Measurements from ENCODE around the gene PTOV1.
A peak's percentile ranks its signal among the peaks of the same experiment; 100 is the strongest.

The PTOV1 gene

DNA sequence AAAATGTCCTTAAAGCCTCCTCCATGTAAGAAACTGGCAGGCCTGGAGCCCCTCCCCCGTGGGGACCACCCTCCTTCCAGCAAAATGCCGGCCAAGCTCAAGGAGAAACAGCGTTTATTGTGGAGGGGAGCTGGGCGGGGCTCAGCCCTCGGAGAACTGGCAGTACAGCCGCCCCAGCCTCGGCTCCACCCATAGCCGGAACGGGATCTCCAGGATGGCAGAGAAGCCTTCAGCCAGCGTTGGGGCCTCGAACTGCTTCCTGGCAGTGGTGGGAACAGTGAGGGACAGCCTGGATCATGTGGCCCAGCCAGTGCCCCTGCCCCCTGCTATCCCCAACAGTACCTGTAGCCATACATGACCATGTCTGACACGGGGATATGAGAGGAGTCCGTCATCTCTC is 10.1 kb downstream of the PTOV1 start:
- no peak for DNase-seq

DNA sequence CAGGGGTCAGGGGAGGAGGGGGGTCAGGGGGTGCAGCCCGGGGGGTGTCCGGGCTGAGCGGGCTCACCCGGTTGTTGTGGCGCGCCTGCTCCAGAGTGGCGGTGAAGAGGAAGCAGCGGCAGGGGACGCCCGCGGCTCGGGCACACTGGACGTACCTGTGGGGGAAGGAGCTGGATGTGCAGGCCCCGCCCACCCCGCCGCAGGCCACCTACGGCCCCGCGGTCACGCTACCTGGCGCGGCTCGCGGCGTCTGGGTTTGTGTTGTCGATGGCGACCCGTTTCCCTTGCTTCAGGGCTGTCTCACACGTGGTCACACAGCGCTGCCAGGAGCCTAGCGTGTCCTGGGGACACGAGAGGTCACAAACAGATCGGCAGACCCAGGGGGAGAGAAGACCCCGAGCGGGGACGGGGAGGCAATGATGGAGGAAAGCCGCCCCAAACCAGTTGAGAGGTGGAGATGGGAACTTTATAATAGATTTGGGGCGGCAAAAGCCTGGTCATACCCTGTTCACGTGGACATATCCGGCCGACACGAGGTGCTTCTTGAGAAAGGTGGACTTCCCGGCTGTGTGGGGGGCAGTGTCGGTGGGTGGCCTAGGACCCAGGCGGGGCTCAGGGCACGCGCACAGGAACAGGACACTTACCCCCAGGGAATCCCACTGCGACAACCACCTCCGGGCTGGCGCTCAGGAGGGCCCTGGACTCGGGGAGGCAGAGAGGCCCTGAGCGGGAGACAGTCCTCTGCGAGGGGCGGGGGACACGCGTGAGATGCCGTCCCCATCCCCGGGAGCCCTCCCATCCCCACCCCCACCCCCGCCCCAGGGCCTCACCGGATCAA is 10.8 kb downstream of the PTOV1 start:
- no peak for DNase-seq

DNA sequence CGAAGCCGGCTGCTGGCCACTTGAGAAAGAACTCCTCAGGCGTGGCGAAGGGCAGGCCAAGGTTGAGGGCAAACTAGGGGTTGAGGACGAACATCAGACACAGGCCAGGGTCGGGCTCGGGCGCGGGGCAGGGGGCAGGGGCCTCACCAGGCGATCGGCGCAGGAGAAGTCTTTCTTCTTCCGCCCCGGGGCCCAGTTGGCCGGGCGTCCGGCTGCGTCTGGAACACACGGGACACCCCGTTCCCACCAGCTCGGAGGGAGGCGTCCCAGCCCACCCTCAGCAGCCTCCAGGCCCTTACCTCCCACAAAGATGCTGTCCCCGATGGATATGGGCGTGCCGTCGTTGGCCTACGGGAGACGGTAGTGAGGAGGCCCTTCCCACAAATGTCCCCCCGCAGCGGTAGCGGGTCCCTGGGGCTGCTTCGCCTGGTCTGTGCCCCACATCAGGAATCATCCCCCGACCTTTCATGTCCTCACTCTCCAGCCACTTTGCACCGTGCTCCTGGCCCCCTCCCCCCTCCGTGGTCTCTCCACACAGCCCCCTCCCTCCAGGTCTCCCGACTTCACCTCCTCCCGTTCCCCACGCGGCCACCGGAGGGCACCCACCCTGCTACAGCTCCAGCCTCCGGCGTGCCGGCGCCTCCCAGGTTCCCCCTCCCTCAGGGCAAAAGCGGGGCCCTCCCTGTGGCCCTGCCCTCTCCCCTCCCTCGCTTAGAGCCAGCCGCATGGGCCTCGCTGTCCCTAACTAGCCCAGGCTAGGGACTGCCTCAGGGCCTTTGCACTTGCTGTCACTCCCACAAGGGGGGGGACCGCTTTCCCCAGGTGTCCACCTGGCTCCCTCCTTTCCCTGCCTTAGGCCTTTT is 11.7 kb downstream of the PTOV1 start:
- no peak for DNase-seq

DNA sequence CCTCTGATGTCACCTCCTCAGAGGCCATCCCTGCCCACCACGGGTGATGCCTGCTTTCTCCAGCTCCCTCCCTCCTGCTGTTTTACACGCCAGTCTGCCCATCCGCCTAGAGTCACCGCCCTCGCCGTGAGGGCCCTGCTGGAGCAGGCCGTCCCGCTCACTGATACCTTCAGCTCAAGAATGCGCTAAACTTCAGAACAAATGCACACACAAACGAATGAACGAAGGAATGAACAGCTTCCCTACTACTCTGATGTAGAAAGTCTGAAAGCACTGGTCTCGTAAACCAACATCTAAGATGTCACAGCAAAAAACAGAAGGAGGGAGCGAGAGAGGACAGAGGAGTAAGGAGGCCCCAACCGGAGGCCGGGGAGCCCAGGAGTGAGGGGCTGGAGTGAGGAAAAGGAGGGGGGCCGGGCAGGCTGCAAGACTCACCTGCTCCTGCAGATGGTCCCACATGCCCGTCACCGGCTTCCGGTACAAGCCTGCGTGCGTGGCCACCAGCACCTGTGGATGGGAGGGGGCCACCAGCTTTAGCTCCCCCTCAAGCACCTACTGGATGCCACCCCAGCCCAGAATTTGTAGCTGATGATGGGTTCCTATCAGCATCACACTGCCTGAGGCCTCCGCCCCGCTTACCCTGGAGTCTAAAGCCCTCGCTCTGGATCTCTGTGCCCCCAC is 12.4 kb downstream of the PTOV1 start:
- DNase-seq = no peak

DNA sequence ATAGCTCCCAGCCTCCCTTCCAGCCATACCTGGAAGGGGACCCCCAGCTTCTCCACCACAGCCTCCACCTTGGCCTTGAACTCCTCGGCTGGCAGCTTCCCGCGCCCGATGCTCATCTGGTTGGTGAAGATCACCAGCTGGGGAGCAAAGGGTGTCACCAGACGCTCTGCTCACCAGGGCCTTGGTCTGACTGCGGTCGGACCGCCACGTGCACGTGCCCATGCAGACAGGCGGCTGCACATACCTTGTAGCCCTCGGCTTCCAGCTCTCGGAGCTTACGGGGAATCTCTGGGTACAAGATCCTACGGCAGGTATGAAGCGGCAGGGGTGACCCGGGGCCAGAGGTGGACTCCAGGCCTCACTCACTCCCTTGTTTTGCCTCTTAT is 13.0 kb downstream of the PTOV1 start:
- no peak for DNase-seq

DNA sequence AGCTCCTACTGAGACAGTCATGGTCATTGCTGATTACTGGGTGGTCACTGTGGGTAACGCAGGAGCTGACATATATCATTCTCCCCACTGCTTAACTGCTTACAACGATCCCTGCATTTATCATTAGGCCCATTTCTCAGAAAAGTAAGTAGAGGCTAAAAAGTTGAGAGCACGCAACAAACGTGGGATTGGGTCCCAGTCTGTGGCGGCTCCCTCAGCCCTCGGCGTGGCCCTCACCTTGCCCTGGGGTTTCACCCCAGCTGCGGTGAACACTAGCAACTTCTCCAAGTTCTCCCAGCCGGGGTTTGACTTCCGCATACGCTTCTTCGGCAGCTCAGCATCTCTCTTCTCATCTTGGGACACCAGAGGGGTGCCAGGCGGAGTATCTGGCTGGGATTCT is 13.9 kb downstream of the PTOV1 start:
- no peak for DNase-seq

DNA sequence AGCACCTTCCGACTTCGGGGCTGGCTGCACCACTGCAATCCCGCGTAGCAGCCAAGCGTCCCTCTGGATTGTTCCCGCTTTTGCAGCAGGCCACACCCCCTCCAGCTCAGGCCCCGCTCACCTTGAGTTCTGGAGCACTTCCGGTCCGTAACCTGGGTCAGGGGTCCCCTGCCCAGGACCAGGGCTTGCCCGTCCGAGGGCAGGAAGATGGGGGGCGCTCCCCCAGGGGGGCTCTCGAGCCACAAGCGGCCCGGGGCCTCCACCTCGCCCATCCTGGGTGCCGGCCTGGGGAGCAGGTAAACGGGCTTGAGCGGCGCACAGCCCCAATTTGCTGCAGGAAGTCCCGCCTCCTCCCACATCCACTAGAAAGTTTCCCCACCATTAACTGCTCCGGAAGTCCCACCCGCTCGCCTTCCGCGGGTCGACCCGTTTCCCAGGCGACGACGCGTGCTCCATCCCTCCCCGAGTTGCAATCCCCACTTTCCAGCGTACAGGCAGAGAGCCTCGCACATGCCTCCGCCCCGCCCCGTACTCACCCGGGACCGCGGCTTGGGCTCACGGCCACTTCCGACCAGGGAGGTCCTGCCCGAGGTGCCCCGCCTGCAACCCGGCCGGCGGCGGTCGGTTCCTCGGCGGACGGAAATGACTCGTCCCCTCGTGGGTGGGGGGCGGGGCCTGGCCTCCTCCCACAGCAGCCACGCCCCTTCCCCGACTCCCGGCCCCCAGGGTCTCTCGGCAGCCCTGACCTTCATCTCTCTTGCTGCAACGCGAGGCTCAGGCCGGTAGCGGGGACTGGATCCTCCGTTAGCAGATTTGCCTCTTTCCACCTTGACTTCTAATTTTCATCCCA is 16.2 kb downstream of the PTOV1 start, which contains the start of gene PNKP:
Gene PNKP (minus strand): TSS at position 644 of the 850 bp plus-strand sequence. CDS start 372 bp downstream, at position 272.
- peak; percentile 93 for DNase-seq

DNA sequence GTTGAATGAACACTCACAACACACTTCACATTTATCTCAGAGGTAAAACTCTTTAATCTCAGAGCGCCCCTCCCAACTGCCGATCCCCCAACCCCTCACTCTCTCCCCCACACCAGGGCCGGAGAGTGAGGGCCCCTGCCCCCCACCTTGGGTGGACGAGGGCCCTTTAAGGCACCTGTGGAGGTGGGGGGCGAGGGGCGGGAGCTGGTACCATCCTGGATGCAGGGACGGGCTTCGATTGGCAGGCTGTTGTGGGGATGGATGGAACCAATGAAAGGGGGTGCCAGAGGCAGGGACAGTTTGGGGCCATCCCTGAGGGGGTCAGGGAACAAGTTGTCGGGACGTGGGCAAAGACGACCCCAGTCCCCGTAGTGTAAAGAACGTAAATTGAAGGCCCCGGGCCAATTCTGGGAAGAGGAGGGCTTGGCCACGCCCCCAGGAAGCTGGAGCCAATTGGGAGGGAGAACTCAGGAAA is 18.1 kb downstream of the PTOV1 start:
- DNase-seq = no peak

DNA sequence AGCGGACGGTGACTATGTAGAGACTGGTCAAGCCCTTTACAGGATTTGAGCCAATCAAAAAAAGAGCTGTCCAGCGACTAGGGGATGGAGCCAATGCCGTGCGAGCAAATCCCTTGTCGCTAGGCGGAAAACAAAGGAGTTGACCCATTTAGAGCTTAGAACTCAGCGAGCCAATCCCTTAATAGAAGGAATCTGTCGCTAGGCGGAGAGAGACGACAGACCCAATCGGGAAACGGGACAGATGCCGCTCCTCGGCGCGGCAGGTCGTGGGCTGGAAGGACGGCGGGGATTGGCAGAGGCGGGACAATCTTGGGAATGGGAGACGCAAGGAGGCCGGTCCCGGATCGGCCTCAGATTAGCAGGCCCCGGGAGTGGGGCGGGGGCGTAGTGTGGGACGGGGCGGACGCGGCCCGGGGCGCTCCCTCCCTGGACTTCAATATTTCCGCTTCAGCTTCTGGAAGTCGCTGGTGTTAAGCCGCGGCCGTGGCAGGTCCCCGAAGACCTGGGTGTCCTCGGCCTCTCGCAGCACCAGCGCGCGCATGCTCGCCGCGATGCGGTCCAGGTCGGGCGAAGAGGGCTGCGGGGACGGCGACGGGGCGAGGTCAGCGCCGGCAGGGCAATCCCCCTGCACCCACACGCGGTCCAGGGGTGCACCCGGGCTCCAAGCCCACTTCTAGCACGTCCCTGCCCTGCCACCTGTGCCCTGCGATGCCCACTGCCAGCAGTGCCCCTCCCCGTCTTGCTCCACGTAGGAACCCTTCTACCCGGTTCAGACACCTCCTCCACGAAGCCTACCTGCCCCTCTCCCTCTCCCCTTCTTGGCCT is 18.7 kb downstream of the PTOV1 start:
- DNase-seq = peak; percentile 99

DNA sequence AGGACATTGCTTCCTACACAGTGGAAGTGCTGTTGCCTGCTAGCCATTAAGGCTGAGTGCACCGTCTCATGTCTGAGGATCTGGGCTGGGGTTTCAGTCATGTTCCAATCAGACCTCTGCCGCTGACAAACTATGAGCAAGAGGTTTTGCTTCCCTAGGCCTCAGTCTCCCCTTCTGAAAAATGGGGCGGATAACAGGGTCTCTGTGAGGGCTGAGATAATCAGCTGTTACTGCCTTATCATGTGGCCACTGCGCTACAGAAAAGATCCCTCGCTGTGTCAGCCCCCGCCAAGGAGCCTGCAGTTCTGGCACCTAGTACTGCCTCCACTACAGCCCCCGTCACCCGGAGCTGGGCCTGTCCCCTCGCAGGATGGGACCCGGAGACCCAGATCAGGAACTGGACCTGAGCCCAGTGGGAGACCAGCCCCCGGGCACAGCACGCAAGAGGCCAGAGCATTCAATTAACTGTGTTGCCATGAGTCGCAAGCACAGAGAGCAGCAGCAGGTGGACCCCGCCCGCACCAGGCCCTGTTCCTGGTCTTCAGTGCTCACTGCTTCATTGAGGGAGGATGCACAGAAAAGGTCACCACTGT is 19.4 kb downstream of the PTOV1 start:
- no peak for DNase-seq

DNA sequence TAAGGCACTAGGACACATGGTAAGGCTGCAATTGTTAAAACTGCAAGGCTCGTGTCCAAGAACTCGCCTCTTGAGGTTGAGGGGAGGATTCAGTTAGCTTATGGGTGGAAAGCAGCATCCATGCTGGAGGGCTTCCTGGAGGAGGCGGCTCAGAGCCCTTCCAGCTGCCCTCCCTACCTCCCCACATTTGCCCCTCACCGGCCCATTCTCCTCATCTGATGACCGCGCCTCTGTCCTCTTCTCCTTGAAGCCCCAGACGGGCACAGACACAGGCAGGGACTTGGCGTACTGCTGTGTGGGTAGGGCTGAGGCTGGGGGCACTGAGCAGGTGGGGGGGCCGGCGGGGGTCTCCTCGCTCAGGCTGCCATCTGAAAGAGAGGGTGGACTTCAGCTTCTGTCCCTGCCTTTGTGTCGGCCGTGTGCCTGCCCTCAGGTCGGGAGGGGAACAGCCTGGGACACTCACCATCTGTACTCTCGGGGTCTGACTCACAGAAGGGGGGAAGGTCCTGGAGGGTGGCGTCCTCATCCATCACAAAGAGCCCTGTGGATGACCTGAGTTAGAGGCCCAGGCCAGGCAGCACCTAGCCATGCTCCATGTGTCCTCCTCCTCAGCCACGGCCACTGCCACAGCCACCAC is 20.5 kb downstream of the PTOV1 start:
- DNase-seq = no peak

DNA sequence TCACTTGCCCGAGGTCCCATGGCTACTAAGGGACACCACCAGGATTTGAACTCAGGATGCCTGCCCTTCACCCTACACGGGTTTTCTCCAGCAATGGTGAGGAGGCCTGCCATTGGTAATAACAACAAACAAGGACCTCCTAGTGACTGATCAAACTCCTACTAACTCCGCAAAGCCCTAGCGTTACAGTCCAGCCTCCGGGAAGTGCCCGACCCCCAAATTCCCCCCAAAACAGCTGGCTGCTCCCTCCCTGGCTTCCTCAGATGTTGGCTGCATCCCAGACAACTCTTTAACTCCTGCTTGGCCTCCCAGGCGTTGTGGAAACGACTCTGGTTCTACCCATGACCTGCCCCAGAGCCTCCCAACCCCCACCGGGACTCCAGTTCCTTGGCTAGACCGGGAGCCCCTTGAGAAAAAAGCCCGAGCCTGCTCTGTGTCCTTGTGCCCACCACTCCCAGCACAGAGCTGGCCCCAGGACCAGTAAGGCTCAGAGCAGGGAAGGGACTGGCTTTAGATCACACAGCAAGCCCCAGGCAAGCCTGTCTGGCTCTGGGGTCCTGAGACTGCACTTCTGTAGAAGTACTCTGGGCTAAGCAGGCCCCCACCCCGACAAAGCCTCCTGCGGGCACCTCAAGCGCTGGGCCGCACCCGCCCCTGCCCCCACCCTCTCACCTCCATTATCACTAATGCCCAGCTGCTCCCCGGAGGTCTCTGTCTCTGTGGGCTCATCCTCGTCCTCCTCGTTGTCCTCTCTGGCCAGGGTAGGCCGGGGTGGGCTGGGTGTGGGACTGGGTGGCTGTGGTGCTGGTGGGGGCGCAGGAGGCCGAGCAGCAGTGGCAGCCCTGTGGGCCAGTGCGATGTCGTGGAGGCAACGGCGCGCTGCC is 21.5 kb downstream of the PTOV1 start:
- DNase-seq = no peak

DNA sequence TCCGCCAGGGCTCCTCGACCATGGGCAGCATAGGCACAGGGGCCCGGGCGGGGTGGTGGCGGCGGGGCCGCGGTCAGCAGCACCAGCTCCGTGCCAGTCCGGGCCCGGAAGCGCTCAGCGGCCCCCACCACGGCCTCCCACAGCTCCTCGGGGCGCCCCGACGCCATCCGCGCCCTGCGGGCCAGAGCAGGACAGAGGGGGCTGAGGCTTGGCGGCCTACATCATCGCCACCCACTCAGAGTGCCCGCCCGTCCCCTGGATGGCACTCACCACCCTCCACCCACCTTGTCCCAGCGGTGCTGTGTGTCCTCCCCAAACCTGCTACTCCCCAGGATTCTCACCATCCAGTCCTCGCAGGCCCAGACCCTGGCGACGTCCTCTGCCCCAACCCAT is 22.2 kb downstream of the PTOV1 start:
- DNase-seq = no peak

DNA sequence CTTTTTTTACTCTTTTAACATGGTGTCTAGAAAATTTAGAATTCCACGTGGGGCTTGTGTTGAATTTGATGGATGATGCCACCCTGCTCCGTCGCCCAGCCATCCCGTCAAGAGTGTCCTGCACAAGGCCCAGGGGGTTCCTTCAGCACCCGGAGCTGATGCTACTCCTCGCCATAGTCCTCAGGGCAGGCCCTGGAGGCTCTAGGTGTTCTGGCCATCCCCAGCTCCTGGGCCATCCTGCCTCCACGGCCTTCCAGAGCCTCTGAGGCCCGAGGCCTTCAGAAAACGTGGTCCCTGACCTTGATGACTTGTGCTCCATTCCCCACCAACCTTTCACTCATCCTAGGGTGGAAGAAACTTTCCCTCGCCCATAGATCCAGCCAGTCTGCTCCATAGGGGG is 22.9 kb downstream of the PTOV1 start:
- DNase-seq = no peak

DNA sequence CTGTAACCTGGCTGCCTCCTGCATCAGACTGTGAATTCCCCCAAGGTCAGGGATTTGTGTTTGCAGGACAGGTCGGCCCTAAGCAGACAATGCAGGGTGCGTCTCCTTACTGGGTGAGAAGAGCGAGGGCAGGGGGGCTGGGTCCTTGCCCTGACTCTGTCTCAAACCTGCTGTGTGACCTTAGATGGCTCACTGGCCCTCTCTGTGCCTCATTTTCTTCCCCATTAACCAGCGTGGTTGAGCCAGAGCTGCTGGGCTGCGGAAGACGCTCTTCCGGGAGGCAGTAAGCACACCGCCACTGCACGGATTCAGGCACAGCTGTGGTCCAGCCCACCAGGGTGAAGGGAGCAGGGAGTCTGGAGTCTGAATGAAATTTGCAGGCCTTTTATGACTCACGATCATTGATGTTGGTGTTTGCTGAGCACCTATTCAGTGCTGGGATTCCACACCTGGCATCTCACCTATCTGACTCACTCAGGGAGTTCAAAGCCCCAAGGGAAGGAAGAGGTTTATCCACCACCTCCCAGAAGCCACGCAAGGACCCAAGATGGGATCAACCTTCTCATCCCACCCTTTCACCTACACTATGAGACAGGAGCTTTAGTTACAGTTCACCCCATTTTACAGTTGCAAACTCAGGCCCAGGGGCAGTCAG is 23.7 kb downstream of the PTOV1 start:
- DNase-seq = no peak

DNA sequence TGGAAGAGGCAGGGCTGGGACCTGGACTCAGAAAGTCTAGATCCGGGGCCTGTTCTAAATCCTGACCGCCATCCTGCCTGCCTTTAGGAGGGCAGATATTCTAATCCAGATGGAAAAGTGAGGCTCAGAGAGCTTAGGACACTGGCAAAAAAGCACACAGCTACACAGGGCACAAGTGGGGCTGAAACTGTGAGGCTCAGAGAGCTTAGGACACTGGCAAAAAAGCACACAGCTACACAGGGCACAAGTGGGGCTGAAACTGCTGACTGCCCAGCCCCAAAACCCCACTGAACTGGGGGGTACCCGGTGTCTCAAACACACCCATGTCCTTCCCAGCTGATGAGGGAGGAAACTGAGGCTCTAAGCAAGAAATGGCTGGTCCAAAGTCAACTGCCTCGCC is 24.2 kb downstream of the PTOV1 start:
- no peak for DNase-seq

DNA sequence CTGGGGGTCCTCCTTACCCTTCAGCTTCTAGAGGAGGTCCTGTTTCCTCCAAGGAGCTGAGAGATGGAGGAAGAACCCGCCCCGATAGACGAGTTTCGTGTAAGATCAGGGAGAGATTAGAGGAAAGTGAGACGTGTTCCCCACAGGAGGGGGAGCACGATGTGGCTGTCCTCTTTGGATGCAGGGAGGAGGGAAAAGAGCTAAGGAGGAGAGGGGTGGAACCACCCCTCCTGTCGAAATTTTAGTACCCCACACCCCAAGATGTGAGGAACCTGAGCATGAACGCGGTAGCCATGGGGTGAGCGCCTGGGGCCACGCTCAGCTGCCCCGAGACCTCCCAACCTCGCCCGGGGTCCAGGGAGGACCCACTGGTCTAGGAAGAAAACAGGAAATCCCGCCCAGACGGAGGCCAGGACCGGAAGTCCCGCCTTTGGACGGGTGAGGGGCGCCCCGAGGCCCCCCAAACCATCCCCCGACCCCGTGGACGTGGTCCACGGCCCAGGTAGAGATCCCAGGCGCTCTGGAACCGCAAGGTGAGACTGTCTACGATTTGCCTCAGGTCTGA is 25.0 kb downstream of the PTOV1 start:
- no peak for DNase-seq

DNA sequence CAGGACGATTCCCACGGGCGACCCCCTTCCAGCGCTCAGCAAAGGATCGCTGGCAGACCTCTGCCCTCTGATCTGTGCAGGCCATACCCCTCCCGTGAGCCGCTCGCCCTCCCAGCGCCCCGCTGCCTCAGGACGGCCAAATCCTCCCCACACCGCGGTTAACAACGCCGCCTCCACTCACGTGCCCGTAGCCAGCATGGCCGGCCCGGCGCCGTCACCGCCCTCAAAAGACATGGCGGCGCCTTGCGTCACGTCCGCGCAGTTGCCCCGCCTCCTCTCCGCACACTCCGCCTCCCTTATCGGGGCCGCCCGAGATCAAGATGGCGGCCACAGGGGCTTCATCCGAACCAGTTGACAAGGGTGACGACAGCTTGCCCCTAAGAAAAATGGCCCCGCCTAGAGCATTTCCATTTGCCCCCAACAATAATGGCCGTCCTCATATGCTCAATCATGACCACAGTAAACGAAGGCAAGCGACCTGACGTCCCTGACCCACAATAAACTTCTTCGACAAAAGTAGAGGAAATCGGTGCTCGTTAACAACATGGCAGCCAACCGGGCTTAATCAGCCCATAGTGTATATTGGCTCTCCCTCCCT is 25.6 kb downstream of the PTOV1 start:
- DNase-seq = peak; percentile 95
